8988T (cell line): Measurements from ENCODE around the gene SYCE1L.
A peak's percentile ranks its signal among the peaks of the same experiment; 100 is the strongest.
"Not testable (repeated sequence)": the region's sequence is repeated elsewhere in the genome, so short reads cannot be mapped to it uniquely, and the experiment has no call there.

Experiments
- DNase-seq: peaks from one replicate; pipeline ENCODE4 v3.0.0; 2011

The SYCE1L gene

GRCh38 chr16:77199211-77199610, at the start of gene SYCE1L:
TSS of gene SYCE1L (plus strand) at chr16:77199408. CDS start at chr16:77199452, 44 bp downstream.
- DNase-seq = no peak

GRCh38 chr16:77157346-77158058, 41.7 kb upstream of the SYCE1L start:
- no peak for DNase-seq

GRCh38 chr16:77158293-77158692, 40.9 kb upstream of the SYCE1L start:
- DNase-seq = no peak

GRCh38 chr16:77165006-77165405, 34.2 kb upstream of the SYCE1L start:
- no peak for DNase-seq

GRCh38 chr16:77165536-77166236, 33.5 kb upstream of the SYCE1L start:
- not testable (repeated sequence) for DNase-seq

GRCh38 chr16:77166726-77167125, 32.5 kb upstream of the SYCE1L start:
- DNase-seq = no peak

- DNase-seq = no peak
These were observed 30.3 kb upstream of the SYCE1L start for GRCh38 chr16:77168901-77169300.

GRCh38 chr16:77169650-77170236, 29.5 kb upstream of the SYCE1L start:
- DNase-seq = no peak

- DNase-seq = no peak
These were observed 28.4 kb upstream of the SYCE1L start for GRCh38 chr16:77170805-77171204.

GRCh38 chr16:77171745-77172635, 27.2 kb upstream of the SYCE1L start:
- DNase-seq = no peak

- DNase-seq = no peak
These were observed 26.3 kb upstream of the SYCE1L start for GRCh38 chr16:77172951-77173350.

GRCh38 chr16:77183137-77183536, 16.1 kb upstream of the SYCE1L start:
- no peak for DNase-seq

GRCh38 chr16:77186298-77186697, 12.9 kb upstream of the SYCE1L start:
- DNase-seq = not testable (repeated sequence)

GRCh38 chr16:77190190-77190477, 9.1 kb upstream of the SYCE1L start:
- DNase-seq = no peak

GRCh38 chr16:77190478-77191258, 8.5 kb upstream of the SYCE1L start, which contains the start of gene MON1B:
TSS of gene MON1B (plus strand) at chr16:77191190. CDS start at chr16:77191486, 296 bp downstream.
- peak; percentile 94 for DNase-seq

- DNase-seq = no peak
These were observed 7.8 kb upstream of the SYCE1L start for GRCh38 chr16:77191259-77191969.

- DNase-seq = no peak
These were observed 5.8 kb upstream of the SYCE1L start for GRCh38 chr16:77193377-77193776.

GRCh38 chr16:77194295-77195231, 4.6 kb upstream of the SYCE1L start:
- DNase-seq = no peak

GRCh38 chr16:77195411-77195810, 3.8 kb upstream of the SYCE1L start:
- no peak for DNase-seq

- DNase-seq = no peak
These were observed 1.5 kb upstream of the SYCE1L start for GRCh38 chr16:77197747-77198146.
